ENCODE data around the gene AKR7A2.

AKR7A2 gene

DNA sequence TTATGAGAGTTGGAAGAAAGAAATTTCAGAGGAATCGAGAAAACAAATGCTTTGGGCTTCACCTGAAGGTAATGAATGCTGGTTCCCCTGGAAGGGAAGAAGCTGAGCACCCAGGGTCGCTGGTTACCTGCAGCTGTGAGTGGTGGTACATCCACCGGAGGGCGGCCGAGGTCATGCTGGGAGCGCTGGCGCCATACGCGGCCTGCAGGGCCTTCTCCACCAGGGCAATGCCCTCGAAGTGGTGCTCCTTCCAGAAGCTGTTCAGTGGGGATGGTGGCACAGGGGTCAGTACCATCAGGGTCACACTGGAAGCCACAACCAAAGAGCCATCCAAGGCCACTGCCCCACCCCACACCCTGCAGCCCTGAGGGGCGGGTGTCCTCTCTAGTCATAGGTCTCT is 43.5 kb downstream of the AKR7A2 start:
- POLR2A ChIA-PET, result no interaction called here
- CTCF ChIA-PET, result interaction anchor here (1.1 kb wide), 1 partner anchor 13 kb away, joined by 3 read pairs; no protein-coding TSS in a partner anchor
- TF ChIP-seq, protein P1, sequence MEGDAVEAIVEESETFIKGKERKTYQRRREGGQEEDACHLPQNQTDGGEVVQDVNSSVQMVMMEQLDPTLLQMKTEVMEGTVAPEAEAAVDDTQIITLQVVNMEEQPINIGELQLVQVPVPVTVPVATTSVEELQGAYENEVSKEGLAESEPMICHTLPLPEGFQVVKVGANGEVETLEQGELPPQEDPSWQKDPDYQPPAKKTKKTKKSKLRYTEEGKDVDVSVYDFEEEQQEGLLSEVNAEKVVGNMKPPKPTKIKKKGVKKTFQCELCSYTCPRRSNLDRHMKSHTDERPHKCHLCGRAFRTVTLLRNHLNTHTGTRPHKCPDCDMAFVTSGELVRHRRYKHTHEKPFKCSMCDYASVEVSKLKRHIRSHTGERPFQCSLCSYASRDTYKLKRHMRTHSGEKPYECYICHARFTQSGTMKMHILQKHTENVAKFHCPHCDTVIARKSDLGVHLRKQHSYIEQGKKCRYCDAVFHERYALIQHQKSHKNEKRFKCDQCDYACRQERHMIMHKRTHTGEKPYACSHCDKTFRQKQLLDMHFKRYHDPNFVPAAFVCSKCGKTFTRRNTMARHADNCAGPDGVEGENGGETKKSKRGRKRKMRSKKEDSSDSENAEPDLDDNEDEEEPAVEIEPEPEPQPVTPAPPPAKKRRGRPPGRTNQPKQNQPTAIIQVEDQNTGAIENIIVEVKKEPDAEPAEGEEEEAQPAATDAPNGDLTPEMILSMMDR (IDR thresholded peaks at IDR 0.05; ENCODE audit: insufficient read depth, low read length, missing control alignments), result no peak
- no peak overlapping the region for H3K4me3 ChIP-seq (ENCODE audit: low read depth, low read length)
- no peak for DNase-seq (ENCODE audit: low read depth, low spot score)

DNA sequence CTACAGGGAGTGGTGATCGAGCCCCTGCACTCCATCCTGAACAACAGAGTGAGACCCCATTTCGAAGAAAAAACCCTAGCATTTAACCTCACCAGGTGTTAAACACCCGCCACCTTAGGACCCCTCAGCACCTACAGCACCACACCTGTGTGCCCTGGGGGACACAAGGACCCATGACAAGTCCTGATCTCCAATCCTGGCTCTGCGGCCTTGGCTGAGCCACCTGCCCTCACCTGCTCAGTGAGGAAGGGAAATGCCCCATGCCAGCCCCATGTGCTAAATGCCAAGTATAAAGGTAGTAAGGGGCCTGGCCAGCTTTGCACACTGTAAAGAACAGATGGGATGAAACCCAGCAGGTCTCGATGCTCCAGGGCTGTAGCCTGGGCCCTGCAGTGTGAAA is 49.2 kb downstream of the AKR7A2 start:
- ChIA-PET POLR2A (no interaction called here), CTCF (interaction anchor here (1.2 to 3.2 kb wide), 2 partner anchors 12 to 22 kb away, joined by 3 to 11 read pairs; no protein-coding TSS in a partner anchor)
- DNase-seq (ENCODE audit: low read depth, low spot score), result no peak
- TF ChIP-seq, protein P1 (IDR thresholded peaks at IDR 0.05; ENCODE audit: insufficient read depth, low read length, missing control alignments), result no peak
- no peak overlapping the region for H3K4me3 ChIP-seq (ENCODE audit: low read depth, low read length)

DNA sequence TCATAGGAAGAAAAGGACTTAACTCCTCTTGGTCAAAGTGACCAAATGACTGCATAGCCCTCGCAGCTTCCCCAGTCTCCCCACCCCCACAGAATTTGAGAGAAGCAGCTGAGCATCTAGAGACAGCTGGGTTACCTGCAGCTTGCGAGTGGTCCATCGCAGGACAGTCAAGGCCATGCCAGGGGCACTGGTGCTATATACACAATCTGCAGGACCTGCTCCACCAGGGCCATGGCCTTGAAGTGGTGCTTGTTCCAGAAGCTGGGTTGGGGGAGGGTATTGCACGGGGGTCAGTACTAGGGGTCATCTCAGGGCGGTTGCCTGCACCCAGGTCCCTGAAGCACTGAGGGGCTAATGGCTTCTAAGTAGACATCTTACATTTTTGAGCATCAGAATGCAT is 49.9 kb downstream of the AKR7A2 start:
- H3K4me3 ChIP-seq (ENCODE audit: low read depth, low read length), result no peak overlapping the region
- TF ChIP-seq, protein P1 (IDR thresholded peaks at IDR 0.05; ENCODE audit: insufficient read depth, low read length, missing control alignments), result no peak
- POLR2A ChIA-PET, result no interaction called here
- CTCF ChIA-PET, result interaction anchor here (1.1 to 3.2 kb wide), 3 partner anchors 11 to 392 kb away, joined by 3 to 11 read pairs (median 3); no protein-coding TSS in a partner anchor
- DNase-seq (ENCODE audit: low read depth, low spot score), result no peak

DNA sequence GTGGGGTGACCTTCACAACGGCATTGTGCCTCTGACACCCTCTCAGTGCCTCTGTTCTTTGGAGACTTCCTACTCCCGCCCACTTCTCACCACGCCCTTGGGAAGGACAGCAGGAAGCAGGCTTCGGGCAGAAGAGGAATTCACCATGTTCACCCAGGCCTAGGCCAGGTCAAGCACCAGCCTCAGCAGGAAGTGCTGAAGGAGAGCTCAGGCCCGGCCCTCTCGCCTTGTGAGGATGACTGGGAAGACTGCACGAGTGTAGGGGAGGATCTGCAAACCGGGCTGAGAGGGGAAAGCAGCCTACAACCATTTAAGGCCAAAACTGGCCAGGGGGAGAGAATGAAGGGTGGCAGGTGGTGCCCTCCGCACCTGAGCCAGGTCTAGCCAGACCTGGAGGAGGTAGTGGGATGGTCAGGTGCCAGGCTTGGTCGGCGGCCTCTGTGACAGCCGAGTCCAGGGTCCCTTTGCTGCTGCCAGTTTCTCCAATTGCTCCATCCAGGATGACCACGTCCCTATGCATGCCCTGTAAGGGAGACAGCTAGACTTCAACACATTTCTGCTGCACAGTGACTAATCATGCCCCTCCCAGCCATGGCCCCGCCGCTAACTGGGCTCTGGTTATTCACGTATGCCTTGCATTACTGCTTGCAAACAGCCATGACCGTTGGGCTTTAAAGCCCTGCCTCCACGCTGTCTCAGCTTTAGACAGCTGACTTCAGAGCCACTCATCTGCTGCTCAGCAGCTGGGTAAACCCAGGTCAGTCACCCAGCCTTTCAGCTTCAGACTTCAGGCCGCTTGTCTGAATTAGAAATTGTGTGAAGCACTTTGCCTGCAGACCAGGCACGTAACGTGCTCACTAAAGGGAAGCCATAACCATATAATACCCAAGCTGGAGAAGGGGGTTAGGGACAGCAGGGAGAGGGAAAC is 51.5 kb downstream of the AKR7A2 start:
- TF ChIP-seq, protein P1 (IDR thresholded peaks at IDR 0.05; ENCODE audit: insufficient read depth, low read length, missing control alignments), result no peak
- ChIA-PET CTCF (interaction anchor here (0.9 to 1.8 kb wide), 4 partner anchors 9 to 393 kb away, joined by 4 to 7 read pairs (median 5); partner anchors contain the start of genes EMC1 and MRTO4), POLR2A (interaction anchor here (1.0 to 2.4 kb wide), 3 partner anchors 9 to 52 kb away, joined by 3 to 16 read pairs (median 4); partner anchors contain the start of genes EMC1, MRTO4 and SLC66A1)
- DNase-seq (ENCODE audit: low read depth, low spot score), result peak; percentile 86
- no peak overlapping the region for H3K4me3 ChIP-seq (ENCODE audit: low read depth, low read length)

DNA sequence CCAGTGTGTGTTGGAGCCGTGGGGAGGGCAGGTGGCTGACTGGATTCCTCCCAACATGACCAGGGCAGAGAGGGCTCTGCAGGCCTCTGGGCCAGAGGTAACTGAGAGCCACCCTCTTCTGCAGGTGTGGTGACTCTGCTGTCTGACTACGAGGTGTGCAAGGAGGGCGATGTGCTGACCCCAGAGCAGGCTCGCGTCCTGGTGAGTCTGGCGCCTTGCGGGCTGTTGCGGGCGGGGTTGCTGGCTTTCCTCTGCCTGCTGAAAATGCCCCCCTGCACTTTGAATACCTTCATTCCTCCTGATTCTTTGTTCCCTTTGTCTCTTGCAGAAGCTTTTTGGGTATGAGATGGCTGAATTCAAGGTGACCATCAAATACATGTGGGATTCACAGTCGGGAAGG is 53.6 kb downstream of the AKR7A2 start:
- no peak overlapping the region for H3K4me3 ChIP-seq (ENCODE audit: low read depth, low read length)
- CTCF ChIA-PET, result interaction anchor here (4.9 kb wide), 1 partner anchor 18 kb away, joined by 30 read pairs; no protein-coding TSS in a partner anchor
- no peak for DNase-seq (ENCODE audit: low read depth, low spot score)
- POLR2A ChIA-PET, result no interaction called here
- TF ChIP-seq, protein P1 (IDR thresholded peaks at IDR 0.05; ENCODE audit: insufficient read depth, low read length, missing control alignments), result no peak
